GM19025 (cell line): ENCODE results near the gene CACNG8.
"Not testable (repeated sequence)": the region's sequence is repeated elsewhere in the genome, so short reads cannot be mapped to it uniquely, and the experiment has no call there.

ENCODE experiments used
- ATAC-seq: cut with Tn5 transposase; IDR thresholded peaks from one replicate; pipeline ENCODE4 v1.9.1; 2021; ENCODE audit warnings: mild to moderate bottlenecking, low read depth, moderate library complexity; ENCODE audit not compliant: unreplicated experiment

Gene CACNG8

GRCh38 chr19:53962887-53963431 is at the start of gene CACNG8:
Gene CACNG8 (plus strand): TSS chr19:53962937.
- ATAC-seq: no peak

- no peak for ATAC-seq
Measured at GRCh38 chr19:53915000-53915399, 47.7 kb upstream of the CACNG8 start.

GRCh38 chr19:53916004-53916403 is 46.7 kb upstream of the CACNG8 start:
- no peak for ATAC-seq

- ATAC-seq: no peak
Measured at GRCh38 chr19:53917356-53917755, 45.4 kb upstream of the CACNG8 start.

- ATAC-seq: no peak
Measured at GRCh38 chr19:53927739-53928138, 35.0 kb upstream of the CACNG8 start.

GRCh38 chr19:53936029-53936428 is 26.7 kb upstream of the CACNG8 start:
- no peak for ATAC-seq

GRCh38 chr19:53942001-53942786 is 20.5 kb upstream of the CACNG8 start:
- ATAC-seq: no peak

GRCh38 chr19:53944416-53944815 is 18.3 kb upstream of the CACNG8 start:
- no peak for ATAC-seq

- ATAC-seq: no peak
Measured at GRCh38 chr19:53944933-53945332, 17.8 kb upstream of the CACNG8 start.

GRCh38 chr19:53945441-53945840 is 17.3 kb upstream of the CACNG8 start:
- ATAC-seq: no peak

GRCh38 chr19:53945998-53946397 is 16.7 kb upstream of the CACNG8 start:
- no peak for ATAC-seq

- ATAC-seq: no peak
Measured at GRCh38 chr19:53947624-53948023, 15.1 kb upstream of the CACNG8 start.

- ATAC-seq: not testable (repeated sequence)
Measured at GRCh38 chr19:53948611-53949010, 14.1 kb upstream of the CACNG8 start.

- ATAC-seq: no peak
Measured at GRCh38 chr19:53951436-53951835, 11.3 kb upstream of the CACNG8 start.

- ATAC-seq: no peak
Measured at GRCh38 chr19:53951947-53952346, 10.8 kb upstream of the CACNG8 start.

- ATAC-seq: no peak
Measured at GRCh38 chr19:53953383-53953782, 9.4 kb upstream of the CACNG8 start.

GRCh38 chr19:53957448-53958167 is 5.1 kb upstream of the CACNG8 start:
- no peak for ATAC-seq

- no peak for ATAC-seq
Measured at GRCh38 chr19:53958168-53958571, 4.6 kb upstream of the CACNG8 start.

- no peak for ATAC-seq
Measured at GRCh38 chr19:53958823-53959757, 3.6 kb upstream of the CACNG8 start.

- ATAC-seq: no peak
Measured at GRCh38 chr19:53960187-53960586, 2.5 kb upstream of the CACNG8 start.

GRCh38 chr19:53960886-53961285 is 1.9 kb upstream of the CACNG8 start:
- no peak for ATAC-seq
